22Rv1 (cell line): Measurements from ENCODE around the gene RNF220.

Experiments
- ZFX ChIP-seq: fragments of 450-650 bp; IDR thresholded peaks from 2 replicates; pipeline ENCODE4 v1.6.1; 2017; ENCODE audit warnings: antibody characterized with exemption, borderline replicate concordance
- TF ChIP-seq, protein P1 (sequence below): fragments of 450-650 bp; IDR thresholded peaks from 2 replicates; pipeline ENCODE4 v1.5.1; 2017; ENCODE audit warnings: mild to moderate bottlenecking

DNA sequence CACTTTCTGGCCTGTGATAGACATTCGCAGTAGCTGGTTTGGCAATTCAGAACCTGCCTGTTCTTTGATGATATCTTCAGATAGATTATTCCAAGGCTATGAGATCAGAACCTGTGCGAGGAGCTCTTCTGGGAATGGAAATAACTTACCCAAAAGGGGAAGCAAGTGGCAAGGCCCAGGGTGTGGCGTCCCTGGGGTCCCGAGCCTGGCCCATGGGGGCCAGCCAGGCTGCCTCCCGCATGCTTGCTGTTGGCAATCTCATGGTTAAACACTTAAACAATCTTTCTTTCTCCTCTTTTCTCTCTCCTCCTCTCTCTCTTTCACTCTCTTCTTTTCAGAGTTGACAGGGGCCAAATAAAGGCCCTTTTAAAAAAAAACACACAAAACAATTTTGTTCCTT, 108.1 kb downstream of the RNF220 start:
- TF ChIP-seq, protein P1, sequence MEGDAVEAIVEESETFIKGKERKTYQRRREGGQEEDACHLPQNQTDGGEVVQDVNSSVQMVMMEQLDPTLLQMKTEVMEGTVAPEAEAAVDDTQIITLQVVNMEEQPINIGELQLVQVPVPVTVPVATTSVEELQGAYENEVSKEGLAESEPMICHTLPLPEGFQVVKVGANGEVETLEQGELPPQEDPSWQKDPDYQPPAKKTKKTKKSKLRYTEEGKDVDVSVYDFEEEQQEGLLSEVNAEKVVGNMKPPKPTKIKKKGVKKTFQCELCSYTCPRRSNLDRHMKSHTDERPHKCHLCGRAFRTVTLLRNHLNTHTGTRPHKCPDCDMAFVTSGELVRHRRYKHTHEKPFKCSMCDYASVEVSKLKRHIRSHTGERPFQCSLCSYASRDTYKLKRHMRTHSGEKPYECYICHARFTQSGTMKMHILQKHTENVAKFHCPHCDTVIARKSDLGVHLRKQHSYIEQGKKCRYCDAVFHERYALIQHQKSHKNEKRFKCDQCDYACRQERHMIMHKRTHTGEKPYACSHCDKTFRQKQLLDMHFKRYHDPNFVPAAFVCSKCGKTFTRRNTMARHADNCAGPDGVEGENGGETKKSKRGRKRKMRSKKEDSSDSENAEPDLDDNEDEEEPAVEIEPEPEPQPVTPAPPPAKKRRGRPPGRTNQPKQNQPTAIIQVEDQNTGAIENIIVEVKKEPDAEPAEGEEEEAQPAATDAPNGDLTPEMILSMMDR, result no peak
- TF ChIP-seq ZFX, result no peak
